A549 (cell line): ENCODE data around the gene MS4A18. TPM values are rescaled to one million over a fixed set of nuclear protein-coding genes. Genes with fewer than 3 reads are reported as not detected.

Experiments
- ATAC-seq, 2 experiments: fragments of 200-7000 bp in 1 of 2; fragments of >200 bp in 1 of 2; cut with Nextera tagmentation in 1 of 2; cut with Tn5 transposase in 1 of 2; 3 replicates each; pipeline versions ENCODE4 v1.8.0 to v1.9.1; 2018 to 2020; ENCODE audit warnings: mild to moderate bottlenecking in 1 of 2, moderate library complexity in 1 of 2
- CTCF ChIA-PET: fragments of 300-600 bp; sonication (Branson Sonifier 250); formaldehyde crosslinking; extraction: SDS; loops from one replicate; lab custom pipeline; 2021; ENCODE audit warnings: antibody characterized with exemption, inconsistent platforms; lab: Yijun Ruan, JAX
- POLR2A ChIA-PET: fragments of 350-600 bp; formaldehyde crosslinking; extraction: SDS; loops from one replicate; lab custom pipeline; 2021; ENCODE audit warnings: antibody characterized with exemption, inconsistent platforms; lab: Yijun Ruan, JAX
- DNase-seq, 2 experiments: peaks; one replicate each; pipeline versions ENCODE4 v3.0.0 to v3.0.0-alpha.2; 2011 to 2016; ENCODE audit warnings: low read depth in 1 of 2, low spot score in 1 of 2
- FAIRE-seq: peaks from 2 replicates; lab custom pipeline; 2011; peaks lifted over from hg19 to GRCh38; lab: Jason Lieb, UNC
- H3K27ac ChIP-seq, 2 experiments: fragments of >200 bp; sonication (Bioruptor Twin); formaldehyde crosslinking; 3 replicates each; pipeline ENCODE4 v1.5.1; 2016 to 2017
- H3K4me1 ChIP-seq: fragments of >200 bp; sonication (Bioruptor Twin); formaldehyde crosslinking; 3 replicates; pipeline ENCODE4 v1.6.1; 2016
- H3K4me2 ChIP-seq: fragments of >200 bp; sonication (Bioruptor Twin); formaldehyde crosslinking; 3 replicates; pipeline ENCODE4 v1.6.1; 2016
- H3K4me3 ChIP-seq: fragments of >200 bp; sonication (Bioruptor Twin); formaldehyde crosslinking; 3 replicates; pipeline ENCODE4 v1.5.1; 2016
- H3K9me3 ChIP-seq: fragments of >200 bp; sonication (Bioruptor Twin); formaldehyde crosslinking; 3 replicates; pipeline ENCODE4 v1.6.1; 2016
- CBX2 ChIP-seq: fragments of 200-600 bp; sonication (generic); IDR thresholded peaks from 2 replicates; pipeline ENCODE4 v1.6.1; 2016; ENCODE audit warnings: low read depth, mild to moderate bottlenecking, borderline replicate concordance
- CHD4 ChIP-seq: fragments of 200-600 bp; sonication (generic); IDR thresholded peaks from 2 replicates; pipeline ENCODE4 v1.6.1; 2016; ENCODE audit warnings: antibody characterized with exemption, mild to moderate bottlenecking, borderline replicate concordance
- FOSB ChIP-seq: fragments of 250-450 bp; sonication (Bioruptor Pico); IDR thresholded peaks from 2 replicates; pipeline ENCODE4 v1.5.0; 2020; ENCODE audit warnings: mild to moderate bottlenecking, moderate library complexity
- MAFK ChIP-seq: fragments of 450-650 bp; IDR thresholded peaks from 2 replicates; pipeline ENCODE4 v1.6.1; 2014; ENCODE audit not compliant: partially characterized antibody
- MAZ ChIP-seq: fragments of 150-350 bp; IDR thresholded peaks from 2 replicates; pipeline ENCODE4 v1.6.1; 2014; ENCODE audit warnings: antibody characterized with exemption, low read depth, low read length, borderline replicate concordance
- PHF8 ChIP-seq: fragments of 200-600 bp; sonication (generic); IDR thresholded peaks from 2 replicates; pipeline ENCODE4 v1.6.1; 2016; ENCODE audit warnings: low read depth, mild to moderate bottlenecking, antibody characterized with exemption, moderate library complexity, borderline replicate concordance
- POLR2A ChIP-seq: IDR thresholded peaks from 2 replicates; pipeline ENCODE4 v1.6.1; 2012; ENCODE audit warnings: mild to moderate bottlenecking, low read length
- RARB ChIP-seq: fragments of 250-450 bp; sonication (Bioruptor Pico); IDR thresholded peaks from 2 replicates; pipeline ENCODE4 v1.8.0; 2021; ENCODE audit warnings: mild to moderate bottlenecking, moderate library complexity
- RCOR1 ChIP-seq: fragments of 150-350 bp; IDR thresholded peaks from 2 replicates; pipeline ENCODE4 v1.6.1; 2014; ENCODE audit warnings: antibody characterized with exemption, low read length, low read depth
- RNF2 ChIP-seq: fragments of 200-600 bp; sonication (generic); IDR thresholded peaks from 2 replicates; pipeline ENCODE4 v1.6.1; 2016; ENCODE audit warnings: low read depth, mild to moderate bottlenecking, antibody characterized with exemption, moderate library complexity, borderline replicate concordance
- SMC3 ChIP-seq: fragments of >200 bp; sonication (Bioruptor Twin); formaldehyde crosslinking; IDR thresholded peaks from 3 replicates; pipeline ENCODE4 v1.6.1; 2018; ENCODE audit warnings: inconsistent platforms
- ZSCAN20 ChIP-seq: fragments of 250-450 bp; sonication (Bioruptor Pico); IDR thresholded peaks from 2 replicates; pipeline ENCODE4 v1.8.0; 2022; ENCODE audit warnings: mild to moderate bottlenecking, moderate library complexity
- WGBS: methylation state at CpG from one replicate; pipeline ENCODE4 v1.1.6; 2017; ENCODE audit errors: missing lambda C conversion rate; 5-methylcytosine and 5-hydroxymethylcytosine counted together
- polyA plus RNA-seq, 4 experiments: library from polyadenylated mRNA; depleted of rRNA in 3 of 4; stranded (reverse); fragments of >200 nt; fragmentation: RNase III in 1 of 4; extraction: RNeasy Plus Mini Kit Qiagen cat#74134 plus additional on column Dnase treatment in 1 of 4; gene quantifications; 2 replicates in 3 of 4; 3 replicates in 1 of 4; pipeline ENCODE4 v1.2.3, GENCODE V29; 2011 to 2017
- TF ChIP-seq, protein P1 (sequence below): IDR thresholded peaks from 2 replicates; pipeline ENCODE4 v1.6.1; 2012
- TF ChIP-seq, protein P2 (sequence below): fragments of >200 bp; sonication (Bioruptor Twin); formaldehyde crosslinking; IDR thresholded peaks from 3 replicates; pipeline ENCODE4 v1.5.1; 2016
- TF ChIP-seq, protein P3 (sequence below): IDR thresholded peaks from 2 replicates; pipeline ENCODE4 v1.6.1; 2012
- TF ChIP-seq, protein P4 (sequence below): fragments of 150-350 bp; IDR thresholded peaks from 2 replicates; pipeline ENCODE4 v1.6.1; 2014; ENCODE audit warnings: low read depth, mild to moderate bottlenecking, low read length
- TF ChIP-seq, protein P5 (sequence below): fragments of >200 bp; sonication (Bioruptor Twin); formaldehyde crosslinking; IDR thresholded peaks from 2 replicates; pipeline ENCODE4 v1.6.1; 2016

MS4A18 gene
- polyA plus RNA-seq, 2 of the 4 experiments (the other 2 are of a cell fraction), result not detected

DNA sequence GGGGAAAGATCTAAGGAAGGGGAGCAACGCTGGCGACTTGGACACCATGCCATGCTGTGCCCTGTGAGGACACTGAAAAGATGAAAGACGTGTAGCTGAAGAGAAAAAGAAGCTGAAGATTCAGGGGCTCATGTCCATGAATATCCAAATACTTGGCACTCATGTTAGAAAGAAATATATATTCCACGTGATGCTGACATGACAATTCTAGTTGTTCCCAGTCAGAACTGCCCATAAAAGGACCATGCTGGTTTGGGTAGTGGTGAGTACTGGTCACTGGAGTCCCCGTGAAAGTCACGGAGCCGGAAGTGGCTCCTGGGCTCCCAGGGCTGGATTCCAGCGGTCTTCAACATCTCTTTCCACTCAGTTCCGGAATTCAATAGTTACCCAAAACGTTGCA is 42.0 kb downstream of the MS4A18 start:
- DNase-seq (no peak), FAIRE-seq (no peak), ATAC-seq (no peak)
- Histone ChIP-seq H3K4me1 (no peaks in the 10 kb centered on the region), H3K27ac (no peak overlapping the region), H3K9me3 (no peaks in the 10 kb centered on the region), H3K4me2 (no peak overlapping the region), H3K4me3 (no peak overlapping the region)
- TF ChIP-seq MAFK (peak; percentile 69), FOSB (CRISPR knock-in tag) (no peak)
- POLR2A ChIA-PET, result no interaction called here
- CTCF ChIA-PET, result interaction anchor here (0.9 to 8.1 kb wide), 3 partner anchors 10 to 20 kb away, joined by 4 to 129 read pairs (median 4); partner anchors contain the start of gene MS4A15
- WGBS, result 38% methylated on average over 10 of the region's 10 CpGs

DNA sequence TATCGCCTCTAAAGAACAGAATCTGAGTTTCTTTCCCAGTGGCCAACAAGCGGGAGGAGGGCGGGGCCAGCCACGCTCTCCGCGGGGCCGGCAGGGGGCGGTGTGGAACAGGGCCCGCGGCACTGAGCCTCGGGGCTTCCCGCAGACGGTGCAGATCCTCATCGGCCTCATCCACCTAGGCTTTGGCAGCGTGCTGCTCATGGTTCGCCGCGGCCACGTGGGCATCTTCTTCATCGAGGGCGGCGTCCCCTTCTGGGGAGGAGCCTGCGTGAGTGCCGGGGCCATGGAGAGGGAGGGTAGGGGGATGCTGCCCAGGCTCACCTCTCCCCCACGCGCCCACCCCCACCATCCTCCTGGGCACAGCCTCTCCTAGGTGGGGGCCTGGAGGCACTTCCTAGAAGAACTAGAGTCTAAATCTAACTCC is 42.9 kb downstream of the MS4A18 start:
- DNase-seq (peak; percentile 21 to 33), FAIRE-seq (no peak), ATAC-seq (peak; percentile 43 to 77; a peak in 3 of 6 replicates)
- no peaks in the 10 kb centered on the region for H3K9me3 ChIP-seq
- peak overlapping the region; percentile 34; the same call in 2 of the 3 replicates for H3K4me2 ChIP-seq
- H3K4me1 ChIP-seq, result no peaks in the 10 kb centered on the region
- TF ChIP-seq, protein P1, sequence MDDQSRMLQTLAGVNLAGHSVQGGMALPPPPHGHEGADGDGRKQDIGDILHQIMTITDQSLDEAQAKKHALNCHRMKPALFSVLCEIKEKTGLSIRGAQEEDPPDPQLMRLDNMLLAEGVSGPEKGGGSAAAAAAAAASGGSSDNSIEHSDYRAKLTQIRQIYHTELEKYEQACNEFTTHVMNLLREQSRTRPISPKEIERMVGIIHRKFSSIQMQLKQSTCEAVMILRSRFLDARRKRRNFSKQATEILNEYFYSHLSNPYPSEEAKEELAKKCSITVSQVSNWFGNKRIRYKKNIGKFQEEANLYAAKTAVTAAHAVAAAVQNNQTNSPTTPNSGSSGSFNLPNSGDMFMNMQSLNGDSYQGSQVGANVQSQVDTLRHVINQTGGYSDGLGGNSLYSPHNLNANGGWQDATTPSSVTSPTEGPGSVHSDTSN, result no peak
- TF ChIP-seq PHF8 (no peak), CHD4 (no peak), RNF2 (no peak), SMC3 (no peak), CBX2 (no peak), RCOR1 (no peak), POLR2A (no peak), MAZ (no peak)
- TF ChIP-seq, protein P2, sequence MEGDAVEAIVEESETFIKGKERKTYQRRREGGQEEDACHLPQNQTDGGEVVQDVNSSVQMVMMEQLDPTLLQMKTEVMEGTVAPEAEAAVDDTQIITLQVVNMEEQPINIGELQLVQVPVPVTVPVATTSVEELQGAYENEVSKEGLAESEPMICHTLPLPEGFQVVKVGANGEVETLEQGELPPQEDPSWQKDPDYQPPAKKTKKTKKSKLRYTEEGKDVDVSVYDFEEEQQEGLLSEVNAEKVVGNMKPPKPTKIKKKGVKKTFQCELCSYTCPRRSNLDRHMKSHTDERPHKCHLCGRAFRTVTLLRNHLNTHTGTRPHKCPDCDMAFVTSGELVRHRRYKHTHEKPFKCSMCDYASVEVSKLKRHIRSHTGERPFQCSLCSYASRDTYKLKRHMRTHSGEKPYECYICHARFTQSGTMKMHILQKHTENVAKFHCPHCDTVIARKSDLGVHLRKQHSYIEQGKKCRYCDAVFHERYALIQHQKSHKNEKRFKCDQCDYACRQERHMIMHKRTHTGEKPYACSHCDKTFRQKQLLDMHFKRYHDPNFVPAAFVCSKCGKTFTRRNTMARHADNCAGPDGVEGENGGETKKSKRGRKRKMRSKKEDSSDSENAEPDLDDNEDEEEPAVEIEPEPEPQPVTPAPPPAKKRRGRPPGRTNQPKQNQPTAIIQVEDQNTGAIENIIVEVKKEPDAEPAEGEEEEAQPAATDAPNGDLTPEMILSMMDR, result peak; percentile 35
- TF ChIP-seq, protein P3, sequence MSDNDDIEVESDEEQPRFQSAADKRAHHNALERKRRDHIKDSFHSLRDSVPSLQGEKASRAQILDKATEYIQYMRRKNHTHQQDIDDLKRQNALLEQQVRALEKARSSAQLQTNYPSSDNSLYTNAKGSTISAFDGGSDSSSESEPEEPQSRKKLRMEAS, result 0 out of 2 replicates have a peak, but pooled peaks have one; percentile 17
- TF ChIP-seq, protein P4, sequence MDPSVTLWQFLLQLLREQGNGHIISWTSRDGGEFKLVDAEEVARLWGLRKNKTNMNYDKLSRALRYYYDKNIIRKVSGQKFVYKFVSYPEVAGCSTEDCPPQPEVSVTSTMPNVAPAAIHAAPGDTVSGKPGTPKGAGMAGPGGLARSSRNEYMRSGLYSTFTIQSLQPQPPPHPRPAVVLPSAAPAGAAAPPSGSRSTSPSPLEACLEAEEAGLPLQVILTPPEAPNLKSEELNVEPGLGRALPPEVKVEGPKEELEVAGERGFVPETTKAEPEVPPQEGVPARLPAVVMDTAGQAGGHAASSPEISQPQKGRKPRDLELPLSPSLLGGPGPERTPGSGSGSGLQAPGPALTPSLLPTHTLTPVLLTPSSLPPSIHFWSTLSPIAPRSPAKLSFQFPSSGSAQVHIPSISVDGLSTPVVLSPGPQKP, result no peak
- POLR2A ChIA-PET, result no interaction called here
- H3K4me3 ChIP-seq, result no peak overlapping the region
- H3K27ac ChIP-seq, result no peak overlapping the region
- WGBS, result 19% methylated on average over 13 of the region's 26 CpGs
- CTCF ChIA-PET, result interaction anchor here (8.1 kb wide), 1 partner anchor 10 kb away, joined by 129 read pairs; no protein-coding TSS in a partner anchor

DNA sequence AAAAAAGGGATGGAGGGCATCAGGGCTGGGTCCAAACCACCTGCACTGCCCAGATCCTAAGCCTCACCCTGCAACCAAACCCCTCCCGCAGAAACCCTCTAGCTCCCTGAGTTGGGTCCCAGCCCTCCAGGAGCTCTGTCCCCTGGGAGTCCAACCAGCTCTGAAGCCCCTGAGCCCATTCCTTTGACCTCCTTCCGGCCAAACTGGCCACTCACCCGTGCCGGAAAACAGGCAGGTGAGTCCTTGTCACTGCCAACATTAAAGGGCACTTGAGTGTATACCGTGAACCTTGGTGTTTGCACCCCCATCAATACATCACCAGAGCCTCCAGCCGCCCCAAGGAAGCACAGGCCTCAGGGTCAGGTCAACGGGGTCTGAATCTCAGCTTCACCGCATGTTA is 43.7 kb downstream of the MS4A18 start:
- Histone ChIP-seq H3K4me1 (no peaks in the 10 kb centered on the region), H3K9me3 (no peaks in the 10 kb centered on the region), H3K27ac (no peak overlapping the region), H3K4me2 (no peak overlapping the region), H3K4me3 (no peak overlapping the region)
- CTCF ChIA-PET, result interaction anchor here (0.7 to 8.1 kb wide), 2 partner anchors 9 to 17 kb away, joined by 3 to 129 read pairs; partner anchors contain the start of gene MS4A10
- POLR2A ChIA-PET, result no interaction called here
- no peak for ATAC-seq
- TF ChIP-seq ZSCAN20 (no peak), RARB (CRISPR knock-in tag) (no peak), MAZ (no peak), RNF2 (no peak)
- TF ChIP-seq, protein P5, sequence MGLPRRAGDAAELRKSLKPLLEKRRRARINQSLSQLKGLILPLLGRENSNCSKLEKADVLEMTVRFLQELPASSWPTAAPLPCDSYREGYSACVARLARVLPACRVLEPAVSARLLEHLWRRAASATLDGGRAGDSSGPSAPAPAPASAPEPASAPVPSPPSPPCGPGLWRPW, result no peak
- FAIRE-seq, result no peak
- 51% methylated on average over 8 of the region's 8 CpGs for WGBS
- DNase-seq, result no peak
